T-cell (primary cell): Measurements from ENCODE around the gene MAGEA9. TPM values are rescaled to one million over a fixed set of nuclear protein-coding genes. Genes with fewer than 3 reads are reported as not detected.
"Not testable (repeated sequence)": the region's sequence is repeated elsewhere in the genome, so short reads cannot be mapped to it uniquely, and the experiment has no call there.

Experiments
- ATAC-seq, 4 experiments: fragments of 200-7000 bp in 3 of 4; fragments of 150-1000 bp in 1 of 4; cut with Tn5 transposase; replicated peaks in 1 of 4; 1 replicate in 3 of 4; 2 replicates in 1 of 4; pipeline ENCODE4 v1.10.0; 2021; ENCODE audit warnings: moderate library complexity in 3 of 4, mild to moderate bottlenecking in 2 of 4, moderate number of reproducible peaks in 1 of 4
- CTCF ChIA-PET, 2 donors: fragments of 300-600 bp; sonication (Branson Sonifier 250); formaldehyde crosslinking; loops; one replicate each; lab custom pipeline; 2022; ENCODE audit warnings: antibody characterized with exemption in 2 of 2; lab: Charles Lee
- POLR2A ChIA-PET, 2 donors: fragments of 300-600 bp; sonication (Branson Sonifier 250); formaldehyde crosslinking; loops; one replicate each; lab custom pipeline; 2022; ENCODE audit warnings: antibody characterized with exemption in 2 of 2; lab: Charles Lee
- DNase-seq, 35 experiments: peaks; one replicate each; pipeline versions ENCODE4 v3.0.0 to v3.0.0-alpha.2; 2013 to 2023
- H3K27ac ChIP-seq: one replicate; pipeline ENCODE4 v1.5.1; 2013; ENCODE audit warnings: low read length
- H3K27me3 ChIP-seq, 2 experiments: replicated peaks in 1 of 2; 1 replicate in 1 of 2; 2 replicates in 1 of 2; pipeline versions ENCODE4 v1.6.1 to v1.7.0; 2013; ENCODE audit warnings: low read length in 1 of 2, mixed read lengths in 1 of 2; ENCODE audit not compliant: control insufficient read depth in 2 of 2, insufficient read depth in 2 of 2; ENCODE audit errors: extremely low read depth in 1 of 2
- H3K36me3 ChIP-seq, 2 donors: 1 replicate in 1 of 2; 2 replicates in 1 of 2; pipeline versions ENCODE4 v1.6.1 to v1.7.0; 2013; ENCODE audit warnings: low read length in 1 of 2; ENCODE audit not compliant: control insufficient read depth in 2 of 2, insufficient read depth in 1 of 2; ENCODE audit errors: extremely low read depth in 1 of 2
- H3K4me1 ChIP-seq, 2 experiments: 1 replicate in 1 of 2; 2 replicates in 1 of 2; pipeline versions ENCODE4 v1.6.1 to v1.7.0; 2013; ENCODE audit warnings: low read length in 2 of 2, mixed read lengths in 1 of 2; ENCODE audit not compliant: insufficient read depth in 2 of 2, control insufficient read depth in 1 of 2; ENCODE audit errors: extremely low read depth in 1 of 2
- H3K4me3 ChIP-seq, 2 donors: 1 replicate in 1 of 2; 2 replicates in 1 of 2; pipeline versions ENCODE4 v1.5.1 to v1.7.0; 2013; ENCODE audit warnings: mild to moderate bottlenecking in 2 of 2, low read length in 1 of 2, moderate library complexity in 1 of 2; ENCODE audit not compliant: control insufficient read depth in 1 of 2; ENCODE audit errors: extremely low read depth in 1 of 2
- H3K9me3 ChIP-seq: 2 replicates; pipeline ENCODE4 v1.7.0; 2013
- H3K27ac Mint-ChIP-seq, 2 donors: one replicate each; pipeline ENCODE4 v1.8.0; 2020 to 2021; ENCODE audit warnings: mild to moderate bottlenecking in 2 of 2, mixed read lengths in 2 of 2
- H3K27me3 Mint-ChIP-seq, 2 donors: one replicate each; pipeline ENCODE4 v1.8.0; 2021 to 2022; ENCODE audit warnings: mixed read lengths in 2 of 2
- H3K36me3 Mint-ChIP-seq: one replicate; pipeline ENCODE4 v1.8.0; 2021; ENCODE audit warnings: mixed read lengths
- H3K4me1 Mint-ChIP-seq, 3 donors: one replicate each; pipeline ENCODE4 v1.8.0; 2020 to 2022; ENCODE audit warnings: mixed read lengths in 3 of 3, mild to moderate bottlenecking in 1 of 3
- H3K4me3 Mint-ChIP-seq, 3 donors: one replicate each; pipeline ENCODE4 v1.8.0; 2020 to 2022; ENCODE audit warnings: mild to moderate bottlenecking in 3 of 3, mixed read lengths in 3 of 3, moderate library complexity in 3 of 3
- H3K9me3 Mint-ChIP-seq, 3 donors: one replicate each; pipeline ENCODE4 v1.8.0; 2020 to 2022; ENCODE audit warnings: mixed read lengths in 3 of 3
- WGBS: methylation state at CpG from one replicate; pipeline ENCODE4 v1.1.5; 2013; ENCODE audit warnings: missing lambda C conversion rate; ENCODE audit not compliant: insufficient coverage; 5-methylcytosine and 5-hydroxymethylcytosine counted together
- total RNA-seq, 35 experiments: library from RNA in 6 of 35; stranded (reverse) in 6 of 35; fragments of 120-200 nt in 1 of 35; gene quantifications; one replicate each; pipeline versions ENCODE4 v1.2.1 to v1.2.4 and lab custom pipeline; 2013 to 2026

Gene MAGEA9
- total RNA-seq, 5 donors from 2014 or later (not counting 1 experiment from before 2014, with no cell fraction given) = not detected

DNA sequence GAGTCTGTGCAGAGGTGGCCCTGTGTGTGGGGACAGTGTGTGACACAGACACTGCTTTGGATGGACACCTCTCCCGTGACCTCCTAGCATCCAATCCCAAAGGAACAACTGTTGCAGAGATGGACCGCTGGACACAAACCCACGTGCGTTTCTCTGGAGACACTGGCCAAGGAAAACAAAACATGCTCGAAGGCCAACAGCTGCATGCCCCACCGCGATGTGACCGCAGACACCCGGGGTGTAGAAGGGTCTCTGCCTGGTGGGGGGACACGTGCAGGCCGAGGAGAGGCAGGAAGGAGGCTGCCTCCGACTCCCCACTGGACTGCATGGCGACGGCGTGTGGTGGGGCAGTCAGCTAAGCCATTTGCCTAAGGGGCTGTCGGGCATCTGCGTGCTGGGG, 8.0 kb upstream of the MAGEA9 start, which contains the start of gene HSFX1:
TSS of gene HSFX1 (plus strand) at position 301 of the 400 bp plus-strand sequence. CDS start 614 bp downstream, outside the sequence.
- H3K4me3 Mint-ChIP-seq, H3K36me3 Mint-ChIP-seq, H3K4me1 ChIP-seq, H3K4me1 Mint-ChIP-seq, H3K4me3 ChIP-seq, ATAC-seq, H3K27ac Mint-ChIP-seq, H3K9me3 ChIP-seq, H3K9me3 Mint-ChIP-seq, H3K27ac ChIP-seq, POLR2A ChIA-PET, H3K27me3 Mint-ChIP-seq, CTCF ChIA-PET, DNase-seq, H3K27me3 ChIP-seq, H3K36me3 ChIP-seq: not testable (repeated sequence)
- no CpG with 5 or more reads among the region's 17 CpGs for WGBS

DNA sequence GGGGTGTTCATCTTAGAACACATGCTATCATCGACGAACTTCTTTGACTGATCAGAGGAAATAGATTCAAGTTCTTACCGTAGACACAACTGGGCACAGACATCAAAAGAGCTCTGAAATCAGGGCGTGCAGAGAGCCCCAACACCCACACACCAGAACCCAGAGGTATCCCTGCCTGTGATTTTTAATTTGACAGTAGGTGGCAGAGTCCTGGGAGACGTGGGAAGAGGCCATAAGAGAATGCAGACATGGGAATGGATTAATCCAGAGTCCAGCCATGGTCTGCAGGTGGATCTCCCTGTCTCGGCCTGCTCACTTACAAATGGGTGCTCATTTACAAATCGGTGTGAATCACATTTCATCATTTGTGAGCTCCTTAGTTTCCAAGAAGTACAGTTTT, 3.7 kb upstream of the MAGEA9 start:
- H3K36me3 ChIP-seq, H3K9me3 ChIP-seq, H3K27me3 Mint-ChIP-seq, H3K4me1 ChIP-seq, H3K27ac Mint-ChIP-seq, H3K4me3 Mint-ChIP-seq, POLR2A ChIA-PET, H3K4me3 ChIP-seq, H3K9me3 Mint-ChIP-seq, DNase-seq, H3K36me3 Mint-ChIP-seq, H3K27me3 ChIP-seq, H3K4me1 Mint-ChIP-seq, CTCF ChIA-PET, ATAC-seq, H3K27ac ChIP-seq: not testable (repeated sequence)
- no CpG with 5 or more reads among the region's 7 CpGs for WGBS

DNA sequence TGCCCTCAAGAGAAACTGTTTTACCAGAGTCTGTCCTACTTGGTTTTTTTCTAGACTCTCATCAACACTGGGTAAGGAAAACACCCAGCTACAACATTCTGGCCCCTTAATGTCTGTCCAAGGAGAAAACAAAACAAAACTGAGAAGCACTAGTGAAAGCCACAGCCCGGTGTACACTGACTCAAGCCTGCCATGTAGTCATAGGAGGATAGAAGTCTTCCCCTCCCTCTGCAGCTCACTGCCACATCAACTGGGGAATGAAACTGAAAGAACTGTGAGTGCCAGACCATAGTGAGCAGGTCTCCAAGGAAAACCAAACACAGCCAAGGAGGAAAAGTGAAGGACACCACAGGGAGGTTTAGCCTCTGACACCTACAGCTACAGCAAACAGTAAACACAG, 13.8 kb downstream of the MAGEA9 start:
- DNase-seq, H3K9me3 ChIP-seq, CTCF ChIA-PET, H3K27me3 Mint-ChIP-seq, POLR2A ChIA-PET, H3K27ac Mint-ChIP-seq, H3K4me3 ChIP-seq, H3K4me1 ChIP-seq, H3K36me3 ChIP-seq, H3K27ac ChIP-seq, H3K36me3 Mint-ChIP-seq, H3K4me3 Mint-ChIP-seq, H3K9me3 Mint-ChIP-seq, H3K27me3 ChIP-seq, ATAC-seq: not testable (repeated sequence)
- peaks cover 12 to 30% (median 17%) of the 10 kb centered on the region in 3 donors for H3K4me1 Mint-ChIP-seq
- no CpG with 5 or more reads among the region's 1 CpG for WGBS

DNA sequence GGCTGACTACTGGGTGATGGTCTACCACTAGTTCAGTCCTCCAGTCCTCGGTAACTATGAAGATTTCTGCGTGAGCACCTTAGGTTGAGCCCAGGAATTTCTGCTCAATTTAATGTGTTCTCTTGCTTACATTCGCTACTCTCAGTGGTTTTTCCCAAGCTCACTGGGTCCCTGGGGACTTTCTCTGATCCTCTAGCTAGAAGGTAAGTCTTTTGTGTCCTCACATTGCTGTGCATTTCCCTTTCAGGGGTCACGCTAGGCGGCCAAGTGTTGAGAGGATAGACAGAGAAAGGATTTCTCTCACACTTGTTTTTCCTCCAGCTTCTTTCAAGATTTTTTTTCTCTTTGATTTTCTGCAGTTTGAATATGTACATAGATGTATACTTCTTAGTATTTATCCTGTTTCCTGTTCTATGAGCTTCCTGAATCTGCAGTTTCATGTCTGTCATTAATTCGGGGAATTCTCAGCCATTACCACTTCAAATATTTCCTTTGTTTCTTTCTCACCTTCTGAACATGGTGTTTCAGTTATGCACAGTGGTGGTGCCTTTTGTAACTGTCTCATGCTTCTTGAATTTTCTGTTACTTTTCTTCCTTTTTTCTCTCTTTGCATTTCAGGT, 17.5 kb downstream of the MAGEA9 start:
- Histone ChIP-seq H3K27ac (no peak overlapping the region), H3K27me3 (no peaks in the 10 kb centered on the region), H3K4me3 (no peak overlapping the region), H3K9me3 (no peaks in the 10 kb centered on the region), H3K36me3 (no peaks in the 10 kb centered on the region), H3K4me1 (peaks cover 0 to 3% of the 10 kb centered on the region in 2 experiments)
- DNase-seq = peak in 1 of 35 experiments; percentile 10
- peaks cover 12 to 38% (median 17%) of the 10 kb centered on the region in 3 donors for H3K4me1 Mint-ChIP-seq
- peak overlapping the region; percentile 30 to 56 for H3K27ac Mint-ChIP-seq
- 67% methylated on average over 2 of the region's 6 CpGs for WGBS
- peaks cover 0 to 9% of the 10 kb centered on the region in 2 donors for H3K27me3 Mint-ChIP-seq
- ChIA-PET CTCF (no interaction called here), POLR2A (no interaction called here)
- H3K9me3 Mint-ChIP-seq = no peaks in the 10 kb centered on the region
- peak in 2 of 4 experiments; percentile 23 to 70 for ATAC-seq
- peak overlapping the region in 2 of 3 donors; percentile 18 to 40 for H3K4me3 Mint-ChIP-seq
- H3K36me3 Mint-ChIP-seq = no peaks in the 10 kb centered on the region

DNA sequence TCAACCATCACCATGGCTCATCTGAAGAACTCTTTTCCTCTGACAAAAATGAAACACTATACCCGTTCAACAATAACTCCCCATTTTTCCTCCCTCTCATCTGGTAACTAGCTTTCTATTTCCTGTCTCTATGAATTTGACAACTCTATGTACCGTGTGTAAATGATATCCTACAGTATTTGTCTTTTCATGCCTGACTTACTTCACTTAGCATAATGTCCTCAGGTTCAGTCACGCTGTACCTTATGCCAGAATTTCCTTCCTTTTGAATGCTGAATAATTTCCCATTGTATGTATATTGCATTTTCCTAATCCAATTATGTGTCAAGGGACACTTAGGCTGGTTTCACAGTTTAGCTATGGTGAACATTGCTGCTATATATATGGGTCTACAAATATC, 18.2 kb downstream of the MAGEA9 start:
- CTCF ChIA-PET = no interaction called here
- peak overlapping the region in 1 of 2 donors; percentile 56 for H3K27ac Mint-ChIP-seq

DNA sequence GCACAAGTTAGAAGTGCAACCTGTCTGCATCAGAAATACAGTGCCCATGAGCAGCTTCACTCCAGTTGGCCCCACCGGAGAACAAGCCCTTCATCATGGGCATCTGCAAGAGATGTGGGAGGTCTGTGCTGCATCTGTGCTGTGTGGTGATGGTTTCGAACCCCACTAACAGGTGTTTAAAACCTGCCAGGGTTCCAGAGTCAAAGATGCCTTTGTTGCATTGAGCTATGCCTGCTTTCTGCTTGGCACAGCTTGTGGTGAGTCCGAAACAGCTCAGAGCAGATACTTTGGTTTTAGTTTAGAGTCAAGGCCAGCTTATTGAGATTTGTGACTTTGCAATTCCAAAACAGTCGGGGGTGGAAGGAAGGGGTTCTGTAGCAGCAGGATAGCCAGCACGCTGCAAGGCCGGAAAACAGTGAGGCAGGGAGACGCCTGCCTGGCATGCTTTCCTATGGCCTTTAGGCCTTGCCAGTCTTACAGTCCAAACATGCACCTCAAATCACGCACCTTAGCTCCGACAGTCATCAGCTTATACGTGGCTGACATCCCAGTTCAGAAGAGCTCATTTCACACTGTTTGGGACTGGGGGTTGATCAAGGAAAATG, 21.8 kb downstream of the MAGEA9 start:
- WGBS = 100% methylated on average over 1 of the region's 10 CpGs
- POLR2A ChIA-PET = no interaction called here

More for the DNA sequence above, 18.2 kb downstream of the MAGEA9 start:
- H3K36me3 ChIP-seq = no peaks in the 10 kb centered on the region
- H3K36me3 Mint-ChIP-seq = no peaks in the 10 kb centered on the region
- H3K4me3 Mint-ChIP-seq = peak overlapping the region in 1 of 3 donors; percentile 18
- no peaks in the 10 kb centered on the region for H3K9me3 Mint-ChIP-seq
- ATAC-seq (no peak), DNase-seq (no peak)
- no CpG with 5 or more reads among the region's 3 CpGs for WGBS
- POLR2A ChIA-PET = no interaction called here
- H3K27ac ChIP-seq = no peak overlapping the region
- peaks cover 12 to 38% (median 17%) of the 10 kb centered on the region in 3 donors for H3K4me1 Mint-ChIP-seq
- no peaks in the 10 kb centered on the region for H3K27me3 ChIP-seq
- no peaks in the 10 kb centered on the region for H3K9me3 ChIP-seq
- H3K4me1 ChIP-seq = peaks cover 0 to 3% of the 10 kb centered on the region in 2 experiments
- H3K27me3 Mint-ChIP-seq = peaks cover 0 to 12% of the 10 kb centered on the region in 2 donors
- H3K4me3 ChIP-seq = no peak overlapping the region

More for the DNA sequence above, 21.8 kb downstream of the MAGEA9 start:
- Histone ChIP-seq H3K4me3 (no peak overlapping the region), H3K36me3 (no peaks in the 10 kb centered on the region), H3K27ac (no peak overlapping the region), H3K9me3 (no peaks in the 10 kb centered on the region), H3K4me1 (peaks cover 0 to 3% of the 10 kb centered on the region in 2 experiments), H3K27me3 (no peaks in the 10 kb centered on the region)
- CTCF ChIA-PET = no interaction called here
- Mint-ChIP-seq H3K9me3 (no peaks in the 10 kb centered on the region), H3K36me3 (no peaks in the 10 kb centered on the region), H3K27ac (no peak overlapping the region), H3K27me3 (peaks cover 0 to 12% of the 10 kb centered on the region in 2 donors), H3K4me3 (no peak overlapping the region), H3K4me1 (peaks cover 12 to 24% (median 12%) of the 10 kb centered on the region in 3 donors)
- ATAC-seq (no peak), DNase-seq (no peak)
